GM23338 (cell line): ENCODE results near the gene ANKRD27.

ENCODE experiments used
- EZH2 ChIP-seq: fragments of 200-600 bp; sonication (generic); IDR thresholded peaks from one replicate; pipeline ENCODE4 v1.8.0; 2017; ENCODE audit warnings: antibody characterized with exemption, mild to moderate bottlenecking, low read depth; ENCODE audit not compliant: unreplicated experiment
- EZH2phosphoT487 ChIP-seq: fragments of 200-600 bp; sonication (generic); IDR thresholded peaks from one replicate; pipeline ENCODE4 v1.8.1; 2018; ENCODE audit warnings: antibody characterized with exemption; ENCODE audit not compliant: unreplicated experiment
- JUNB ChIP-seq: IDR thresholded peaks from one replicate; pipeline ENCODE4 v1.6.1; 2016; ENCODE audit warnings: antibody characterized with exemption; ENCODE audit not compliant: unreplicated experiment
- POLR2AphosphoS5 ChIP-seq: IDR thresholded peaks from 2 replicates; pipeline ENCODE4 v1.6.1; 2016; ENCODE audit warnings: antibody characterized with exemption, low read depth
- TF ChIP-seq, protein P1 (sequence below), 2 experiments: fragments of 200-600 bp in 1 of 2; sonication (generic) in 1 of 2; conservative IDR thresholded peaks; 2 replicates each; pipeline versions ENCODE4 v1.5.1 to v1.6.1; 2016 to 2017; ENCODE audit warnings: antibody characterized with exemption in 2 of 2, low read depth in 2 of 2, mild to moderate bottlenecking in 2 of 2, moderate library complexity in 1 of 2
- TF ChIP-seq, protein P2 (sequence below): IDR thresholded peaks from one replicate; pipeline ENCODE4 v1.6.1; 2018; ENCODE audit warnings: antibody characterized with exemption; ENCODE audit not compliant: unreplicated experiment
- TF ChIP-seq, protein P3 (sequence below): IDR thresholded peaks from 2 replicates; pipeline ENCODE4 v1.6.1; 2016; ENCODE audit warnings: antibody characterized with exemption

DNA sequence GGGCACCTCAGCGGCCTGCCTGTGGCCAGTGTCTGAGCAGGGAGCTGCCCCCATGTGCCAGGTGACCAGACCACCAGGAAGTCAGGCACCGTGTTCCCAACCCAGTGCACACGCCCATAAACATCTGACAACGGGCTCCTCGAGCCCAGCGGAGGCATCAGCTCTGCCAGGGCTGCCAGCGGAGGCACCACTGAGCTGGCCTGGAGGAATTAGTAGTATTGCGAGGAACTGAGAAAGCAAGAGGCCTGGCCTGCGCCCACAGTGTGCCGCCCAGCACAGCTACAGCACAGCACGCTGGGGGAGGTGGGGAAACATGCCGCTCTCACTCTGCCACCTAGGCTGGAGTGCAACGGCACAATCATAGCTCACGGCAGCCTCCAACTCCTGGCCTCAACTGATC lies 44.6 kb downstream of the ANKRD27 start:
- TF ChIP-seq, protein P1, sequence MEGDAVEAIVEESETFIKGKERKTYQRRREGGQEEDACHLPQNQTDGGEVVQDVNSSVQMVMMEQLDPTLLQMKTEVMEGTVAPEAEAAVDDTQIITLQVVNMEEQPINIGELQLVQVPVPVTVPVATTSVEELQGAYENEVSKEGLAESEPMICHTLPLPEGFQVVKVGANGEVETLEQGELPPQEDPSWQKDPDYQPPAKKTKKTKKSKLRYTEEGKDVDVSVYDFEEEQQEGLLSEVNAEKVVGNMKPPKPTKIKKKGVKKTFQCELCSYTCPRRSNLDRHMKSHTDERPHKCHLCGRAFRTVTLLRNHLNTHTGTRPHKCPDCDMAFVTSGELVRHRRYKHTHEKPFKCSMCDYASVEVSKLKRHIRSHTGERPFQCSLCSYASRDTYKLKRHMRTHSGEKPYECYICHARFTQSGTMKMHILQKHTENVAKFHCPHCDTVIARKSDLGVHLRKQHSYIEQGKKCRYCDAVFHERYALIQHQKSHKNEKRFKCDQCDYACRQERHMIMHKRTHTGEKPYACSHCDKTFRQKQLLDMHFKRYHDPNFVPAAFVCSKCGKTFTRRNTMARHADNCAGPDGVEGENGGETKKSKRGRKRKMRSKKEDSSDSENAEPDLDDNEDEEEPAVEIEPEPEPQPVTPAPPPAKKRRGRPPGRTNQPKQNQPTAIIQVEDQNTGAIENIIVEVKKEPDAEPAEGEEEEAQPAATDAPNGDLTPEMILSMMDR (conservative IDR thresholded peaks at IDR 0.05; ENCODE audit: low read depth in 2 of 2) = peak in 1 of 2 experiments; percentile 13; a peak in 1 of 4 replicates
- TF ChIP-seq, protein P2, sequence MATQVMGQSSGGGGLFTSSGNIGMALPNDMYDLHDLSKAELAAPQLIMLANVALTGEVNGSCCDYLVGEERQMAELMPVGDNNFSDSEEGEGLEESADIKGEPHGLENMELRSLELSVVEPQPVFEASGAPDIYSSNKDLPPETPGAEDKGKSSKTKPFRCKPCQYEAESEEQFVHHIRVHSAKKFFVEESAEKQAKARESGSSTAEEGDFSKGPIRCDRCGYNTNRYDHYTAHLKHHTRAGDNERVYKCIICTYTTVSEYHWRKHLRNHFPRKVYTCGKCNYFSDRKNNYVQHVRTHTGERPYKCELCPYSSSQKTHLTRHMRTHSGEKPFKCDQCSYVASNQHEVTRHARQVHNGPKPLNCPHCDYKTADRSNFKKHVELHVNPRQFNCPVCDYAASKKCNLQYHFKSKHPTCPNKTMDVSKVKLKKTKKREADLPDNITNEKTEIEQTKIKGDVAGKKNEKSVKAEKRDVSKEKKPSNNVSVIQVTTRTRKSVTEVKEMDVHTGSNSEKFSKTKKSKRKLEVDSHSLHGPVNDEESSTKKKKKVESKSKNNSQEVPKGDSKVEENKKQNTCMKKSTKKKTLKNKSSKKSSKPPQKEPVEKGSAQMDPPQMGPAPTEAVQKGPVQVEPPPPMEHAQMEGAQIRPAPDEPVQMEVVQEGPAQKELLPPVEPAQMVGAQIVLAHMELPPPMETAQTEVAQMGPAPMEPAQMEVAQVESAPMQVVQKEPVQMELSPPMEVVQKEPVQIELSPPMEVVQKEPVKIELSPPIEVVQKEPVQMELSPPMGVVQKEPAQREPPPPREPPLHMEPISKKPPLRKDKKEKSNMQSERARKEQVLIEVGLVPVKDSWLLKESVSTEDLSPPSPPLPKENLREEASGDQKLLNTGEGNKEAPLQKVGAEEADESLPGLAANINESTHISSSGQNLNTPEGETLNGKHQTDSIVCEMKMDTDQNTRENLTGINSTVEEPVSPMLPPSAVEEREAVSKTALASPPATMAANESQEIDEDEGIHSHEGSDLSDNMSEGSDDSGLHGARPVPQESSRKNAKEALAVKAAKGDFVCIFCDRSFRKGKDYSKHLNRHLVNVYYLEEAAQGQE = no peak
- TF ChIP-seq, protein P3, sequence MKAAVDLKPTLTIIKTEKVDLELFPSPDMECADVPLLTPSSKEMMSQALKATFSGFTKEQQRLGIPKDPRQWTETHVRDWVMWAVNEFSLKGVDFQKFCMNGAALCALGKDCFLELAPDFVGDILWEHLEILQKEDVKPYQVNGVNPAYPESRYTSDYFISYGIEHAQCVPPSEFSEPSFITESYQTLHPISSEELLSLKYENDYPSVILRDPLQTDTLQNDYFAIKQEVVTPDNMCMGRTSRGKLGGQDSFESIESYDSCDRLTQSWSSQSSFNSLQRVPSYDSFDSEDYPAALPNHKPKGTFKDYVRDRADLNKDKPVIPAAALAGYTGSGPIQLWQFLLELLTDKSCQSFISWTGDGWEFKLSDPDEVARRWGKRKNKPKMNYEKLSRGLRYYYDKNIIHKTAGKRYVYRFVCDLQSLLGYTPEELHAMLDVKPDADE = no peak
- TF ChIP-seq EZH2 (no peak), POLR2AphosphoS5 (no peak), EZH2phosphoT487 (no peak), JUNB (no peak)
